Right hindlimb (tissue), 1 donor: Measurements from ENCODE around the gene TLN1.
A peak's percentile ranks its signal among the peaks of the same experiment; 100 is the strongest.

Experiments used
- DNase-seq: peaks from one replicate; pipeline ENCODE4 v3.0.0-alpha.2; 2018

The TLN1 gene

DNA sequence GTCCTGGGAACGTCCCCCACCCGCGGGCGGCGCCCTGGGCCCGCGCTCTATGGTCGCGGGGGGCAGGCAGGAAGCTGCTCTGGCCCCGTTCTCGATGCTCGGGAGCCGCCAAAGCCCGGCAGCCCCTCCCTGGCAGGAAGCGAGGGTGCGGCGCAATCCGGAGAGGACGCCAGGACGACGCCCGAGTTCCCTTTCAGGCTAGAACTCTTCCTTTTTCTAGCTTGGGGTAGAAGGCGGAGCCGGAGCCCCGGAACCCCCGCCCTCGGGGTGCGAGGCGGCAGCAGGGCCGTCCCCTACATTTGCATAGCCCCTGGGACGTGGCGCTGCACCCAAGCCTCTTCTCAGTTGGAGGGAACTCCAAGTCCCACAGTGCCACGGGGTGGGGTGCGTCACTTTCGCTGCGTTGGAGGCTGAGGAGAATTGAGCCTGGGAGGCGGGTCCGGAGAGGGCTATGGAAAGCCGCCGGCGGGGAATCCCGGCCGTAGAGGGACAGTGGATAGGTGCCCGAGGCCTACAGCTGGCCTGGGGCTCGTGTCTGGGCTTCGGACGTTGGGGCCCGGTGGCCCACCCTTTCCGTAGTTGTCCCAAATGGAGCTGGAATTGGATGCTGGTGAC, at the start of gene TLN1, which contains the start of gene CREB3:
TLN1 (minus strand) TSS at position 11 of the 615 bp plus-strand sequence. CDS start 6,501 bp downstream, outside the sequence.
CREB3 (plus strand) TSS at position 482 of the 615 bp plus-strand sequence; CDS start at position 589, 107 bp downstream.
- DNase-seq: peak; percentile 98

- no peak for DNase-seq
Measured at GRCh38 chr9:35781066-35781465, 49.1 kb upstream of the TLN1 start.

DNA sequence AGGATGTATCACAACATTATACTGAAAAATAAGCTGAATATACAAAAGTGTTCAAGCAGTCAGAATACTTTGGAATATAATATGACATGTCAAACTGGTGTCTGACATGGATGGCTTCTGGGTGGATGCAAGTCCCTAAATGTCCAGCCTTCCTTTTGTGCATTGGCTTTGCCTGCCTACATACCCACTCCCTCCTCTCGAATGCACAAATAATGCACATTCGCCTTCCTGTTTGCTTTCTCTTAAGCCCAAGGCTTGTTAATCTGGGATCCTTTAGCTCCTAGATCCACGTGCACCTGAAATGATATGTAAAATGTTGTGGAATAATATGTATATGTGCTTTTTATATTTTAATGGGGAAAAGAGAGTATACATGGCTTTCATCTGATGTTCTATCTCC, 46.5 kb upstream of the TLN1 start:
- no peak for DNase-seq

DNA sequence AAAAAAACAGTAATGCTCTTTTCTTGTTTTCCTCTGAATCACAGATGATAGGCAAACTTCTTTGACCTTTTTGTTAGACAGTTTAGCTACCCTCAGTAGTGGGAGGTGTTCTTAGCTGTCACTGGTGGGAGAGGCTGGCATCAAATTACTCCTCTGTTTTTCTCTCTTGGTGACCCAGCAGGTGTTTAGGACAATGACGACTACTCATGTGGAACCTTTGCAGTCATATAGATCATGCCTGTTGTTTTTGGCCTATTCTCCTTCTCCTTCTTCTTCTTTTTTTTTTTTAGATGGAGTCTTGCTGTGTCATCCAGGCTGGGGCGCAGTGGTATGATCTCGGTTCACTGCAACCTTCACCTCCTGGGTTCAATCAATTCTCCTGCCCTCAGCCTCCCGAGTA, 44.0 kb upstream of the TLN1 start:
- no peak for DNase-seq

DNA sequence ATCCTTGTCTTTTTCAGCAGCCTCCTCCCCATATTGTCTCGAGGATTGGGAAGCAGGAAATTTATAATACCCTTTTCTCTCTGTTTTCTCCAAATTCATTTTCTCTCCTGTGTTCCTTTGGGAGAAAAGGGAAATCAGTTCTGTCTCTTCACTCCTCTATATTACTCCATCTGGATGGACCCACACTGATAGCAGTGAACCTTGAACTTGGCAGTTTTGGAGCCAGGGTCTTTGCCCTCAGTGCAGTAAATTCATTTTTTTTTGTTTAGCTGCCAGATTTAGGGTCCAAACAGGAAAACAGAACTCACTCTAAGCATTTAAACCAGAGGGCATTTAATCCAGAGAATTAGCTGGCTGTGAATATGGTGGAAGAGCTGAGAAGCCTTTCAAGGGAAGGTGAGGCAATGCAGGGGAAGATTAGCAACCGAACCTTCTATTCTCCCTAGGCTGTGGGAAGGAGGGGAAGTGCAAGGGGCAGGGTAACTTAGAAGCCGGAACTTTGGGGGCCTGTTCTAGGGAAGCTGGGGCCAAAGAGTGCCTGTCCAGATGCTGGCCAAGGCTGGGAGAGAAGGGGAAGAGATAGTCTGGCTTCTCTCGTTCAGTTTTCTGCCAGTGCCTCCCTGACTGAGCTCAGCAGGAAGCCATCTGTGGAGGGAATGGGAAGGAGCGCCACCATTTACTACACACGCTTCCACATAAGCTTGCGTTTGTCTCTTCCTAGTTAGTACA, 43.1 kb upstream of the TLN1 start:
- no peak for DNase-seq

GRCh38 chr9:35771943-35772342, 39.9 kb upstream of the TLN1 start:
- no peak for DNase-seq

- peak; percentile 35 for DNase-seq
Measured at GRCh38 chr9:35771534-35771933, 39.5 kb upstream of the TLN1 start.

GRCh38 chr9:35771075-35771433, 39.1 kb upstream of the TLN1 start:
- no peak for DNase-seq

GRCh38 chr9:35769763-35770162, 37.8 kb upstream of the TLN1 start:
- DNase-seq: no peak

DNA sequence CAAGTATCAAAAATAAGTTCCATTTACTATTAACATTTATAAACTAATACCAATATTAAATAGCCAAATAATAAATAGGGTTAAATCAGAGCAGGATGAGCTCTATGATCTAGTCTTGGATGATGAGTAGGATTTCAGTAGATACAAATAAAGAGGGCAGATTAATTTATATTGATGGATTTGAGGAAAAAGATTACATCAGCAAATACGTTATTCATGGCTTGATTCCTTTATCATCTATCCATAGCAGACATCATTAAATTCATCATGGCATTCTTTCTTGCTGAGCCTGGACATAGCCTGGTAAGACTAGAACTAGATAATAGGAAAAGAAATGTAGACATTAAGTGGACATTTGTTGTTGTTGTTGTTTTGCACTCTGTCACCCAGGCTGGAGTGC, 35.5 kb upstream of the TLN1 start:
- DNase-seq: no peak

DNA sequence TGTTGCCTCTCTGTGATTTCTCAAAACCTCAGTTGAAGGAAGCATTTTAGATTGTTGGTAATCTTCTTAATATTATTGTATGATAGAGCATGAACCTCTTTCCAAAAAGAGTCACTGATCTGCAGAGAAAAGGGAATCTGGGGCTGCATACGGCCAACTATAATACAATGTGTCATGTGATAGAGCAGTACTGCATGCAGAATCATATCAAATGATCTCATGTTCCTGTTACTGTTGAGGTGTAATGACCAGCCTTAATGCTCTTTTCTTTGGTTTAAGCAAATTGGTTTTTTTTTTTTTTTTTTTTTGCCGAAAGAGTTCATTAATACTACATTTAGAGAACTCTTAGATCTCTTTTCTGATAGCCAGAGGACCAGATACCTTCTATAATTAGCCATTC, 35.0 kb upstream of the TLN1 start:
- no peak for DNase-seq

GRCh38 chr9:35763803-35764202, 31.8 kb upstream of the TLN1 start:
- no peak for DNase-seq

DNA sequence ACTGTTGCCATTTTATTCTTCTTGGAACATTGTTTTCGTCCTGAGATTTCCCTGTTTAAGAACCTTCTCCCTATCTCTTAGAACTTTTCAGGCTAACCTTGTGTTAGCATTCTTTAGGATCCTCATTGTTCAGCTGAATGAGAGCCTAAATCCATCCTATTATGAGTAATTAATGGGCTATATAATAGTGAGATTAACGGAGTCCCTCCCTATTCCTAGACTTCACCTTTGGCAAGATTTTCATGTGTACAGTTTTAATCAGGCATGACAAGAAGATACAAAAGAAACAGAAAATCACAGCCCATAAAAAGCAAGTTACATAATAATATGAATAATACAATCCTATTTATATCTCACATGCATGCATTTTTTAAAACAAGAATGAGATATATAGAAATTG, 31.2 kb upstream of the TLN1 start:
- DNase-seq: no peak

- DNase-seq: peak; percentile 59
Measured at GRCh38 chr9:35760651-35761050, 28.7 kb upstream of the TLN1 start.

DNA sequence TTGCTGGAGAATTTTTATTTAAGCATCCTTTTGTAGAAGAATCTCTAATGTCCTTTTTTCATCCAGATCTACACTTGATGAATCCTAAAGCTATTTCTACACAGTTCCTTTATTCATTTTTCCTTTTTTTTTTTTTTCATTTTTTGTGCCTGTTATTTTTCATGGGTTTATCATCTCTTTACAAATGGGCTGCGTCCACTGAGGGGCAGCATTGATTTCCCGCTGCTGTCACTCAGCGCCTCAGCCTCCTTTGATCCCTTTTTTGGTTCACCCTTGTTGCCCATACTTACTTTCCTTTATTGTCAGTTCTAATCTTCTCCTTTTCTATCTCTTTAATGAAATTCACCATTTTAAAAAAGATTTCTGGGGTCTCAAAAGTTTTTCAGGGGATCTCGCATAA, 27.8 kb upstream of the TLN1 start:
- DNase-seq: no peak

- no peak for DNase-seq
Measured at GRCh38 chr9:35758475-35759050, 26.6 kb upstream of the TLN1 start.

- no peak for DNase-seq
Measured at GRCh38 chr9:35757892-35758275, 25.9 kb upstream of the TLN1 start.

DNA sequence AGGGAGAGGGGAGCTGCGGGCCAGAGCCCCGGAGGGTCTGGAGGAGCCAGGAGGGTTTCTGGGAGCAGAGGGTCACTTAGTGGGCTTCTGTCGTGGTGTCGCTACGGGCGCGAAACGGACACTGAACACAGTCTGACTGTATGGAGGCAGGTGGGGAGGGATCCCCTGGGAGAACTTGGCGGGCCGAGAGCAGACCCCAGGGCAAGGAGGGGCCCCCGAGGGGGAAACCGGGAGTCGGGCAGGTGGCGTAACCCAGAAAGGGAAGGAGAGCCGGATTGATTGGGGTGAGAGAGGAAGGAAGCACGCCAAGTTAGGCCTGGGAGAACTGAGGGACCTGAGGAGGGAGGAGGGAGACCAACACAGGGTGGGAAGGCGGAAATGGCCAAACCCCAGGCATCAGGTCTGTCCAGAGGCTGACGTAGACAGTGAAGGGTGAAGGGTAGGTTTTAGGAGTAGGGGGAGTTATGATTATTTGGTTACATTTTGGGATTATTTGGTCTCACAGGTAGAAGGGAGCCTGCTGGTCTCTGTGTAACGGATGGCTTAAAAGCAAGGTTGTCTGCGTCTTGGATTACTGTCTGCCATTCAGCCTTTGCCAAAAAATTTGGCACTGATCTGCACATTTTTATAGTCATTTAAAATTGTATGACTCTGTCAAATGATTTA, 25.4 kb upstream of the TLN1 start:
- DNase-seq: peak; percentile 77

- peak; percentile 57 for DNase-seq
Measured at GRCh38 chr9:35756275-35757225, 24.6 kb upstream of the TLN1 start.

GRCh38 chr9:35755071-35755470, 23.1 kb upstream of the TLN1 start:
- no peak for DNase-seq

- no peak for DNase-seq
Measured at GRCh38 chr9:35754264-35754663, 22.3 kb upstream of the TLN1 start, which contains the start of gene MSMP. Gene MSMP (minus strand): TSS chr9:35754276. CDS start chr9:35754129, 147 bp downstream.

DNA sequence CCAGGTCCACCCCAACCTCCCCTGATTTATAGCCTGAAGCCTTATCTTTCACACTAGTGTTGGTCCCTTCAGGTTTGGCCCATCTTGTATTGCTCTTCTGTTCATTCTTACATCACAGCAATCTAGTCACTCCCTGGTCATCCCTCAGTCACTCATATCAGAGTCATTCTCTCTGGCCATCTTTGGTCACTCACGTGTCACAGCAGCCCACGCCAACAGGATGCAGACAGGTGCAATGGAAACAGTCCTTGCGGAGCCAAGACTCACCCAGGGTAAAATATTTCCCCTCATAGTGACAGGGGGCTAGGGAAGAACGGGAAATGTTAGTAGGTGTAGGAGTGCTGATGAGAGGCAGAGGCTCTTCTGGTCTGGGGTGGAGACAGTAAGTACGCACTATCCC, 21.5 kb upstream of the TLN1 start:
- no peak for DNase-seq

DNA sequence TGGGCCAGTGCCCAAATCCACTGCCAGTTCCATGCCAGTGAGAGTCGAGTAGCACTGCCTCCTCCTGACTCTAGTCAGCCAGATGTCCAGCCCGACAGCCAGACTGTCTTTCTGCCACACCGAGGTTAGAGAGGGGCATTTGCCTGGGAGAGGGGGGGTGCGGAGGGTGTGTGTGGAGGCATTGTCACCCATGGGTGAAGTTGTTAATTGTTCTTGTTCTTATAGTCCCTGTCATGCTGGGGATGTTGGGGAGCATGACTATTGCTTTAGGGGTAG, 18.2 kb upstream of the TLN1 start:
- no peak for DNase-seq
